Measurements from ENCODE around the gene RENBP. TPM values are rescaled to one million over a fixed set of nuclear protein-coding genes. Genes with fewer than 3 reads are reported as not detected.

Gene RENBP
- polyA plus RNA-seq, 1 of the 3 experiments (the other 2 are of a cell fraction): 0.90 TPM

DNA sequence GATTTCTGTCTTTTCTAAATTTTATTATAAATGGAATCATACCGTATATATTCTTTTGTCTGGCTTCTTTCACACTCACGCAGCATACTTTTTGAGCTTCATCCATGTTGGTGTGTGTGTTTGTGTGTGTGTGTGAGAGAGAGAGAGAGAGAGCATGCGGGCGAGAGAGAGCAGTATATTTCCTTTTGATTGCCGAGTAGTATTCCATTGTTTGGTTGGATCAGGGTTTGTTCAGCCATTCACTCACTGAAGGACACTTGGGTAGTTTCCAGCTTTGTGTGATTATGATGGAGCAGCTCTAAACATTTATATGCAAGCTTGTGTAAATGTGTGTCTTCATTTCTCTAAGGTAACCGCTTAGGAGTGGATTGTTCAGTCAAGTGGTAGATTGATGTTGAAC is 55.3 kb downstream of the RENBP start:
- no peak overlapping the region for H2AFZ ChIP-seq (ENCODE audit: low read depth)
- WGBS (ENCODE audit: low lambda C conversion rate): 76% methylated on average over 5 of the region's 6 CpGs
- H3K79me2 ChIP-seq (ENCODE audit: insufficient read depth): no peaks in the 10 kb centered on the region
- H3K9me2 ChIP-seq: no peaks in the 10 kb centered on the region
- no peak overlapping the region for H3K27ac ChIP-seq (ENCODE audit: low read depth in 2 of 2, low read length in 1 of 2)
- H3F3A ChIP-seq (replicated peaks; ENCODE audit: insufficient read depth): no peaks in the 10 kb centered on the region
- H3K9me3 ChIP-seq: no peaks in the 10 kb centered on the region
- peaks cover 44% of the 10 kb centered on the region for H3K27me3 ChIP-seq (ENCODE audit: insufficient read depth)
- DNase-seq: no peak
- TF ChIP-seq, protein P1, sequence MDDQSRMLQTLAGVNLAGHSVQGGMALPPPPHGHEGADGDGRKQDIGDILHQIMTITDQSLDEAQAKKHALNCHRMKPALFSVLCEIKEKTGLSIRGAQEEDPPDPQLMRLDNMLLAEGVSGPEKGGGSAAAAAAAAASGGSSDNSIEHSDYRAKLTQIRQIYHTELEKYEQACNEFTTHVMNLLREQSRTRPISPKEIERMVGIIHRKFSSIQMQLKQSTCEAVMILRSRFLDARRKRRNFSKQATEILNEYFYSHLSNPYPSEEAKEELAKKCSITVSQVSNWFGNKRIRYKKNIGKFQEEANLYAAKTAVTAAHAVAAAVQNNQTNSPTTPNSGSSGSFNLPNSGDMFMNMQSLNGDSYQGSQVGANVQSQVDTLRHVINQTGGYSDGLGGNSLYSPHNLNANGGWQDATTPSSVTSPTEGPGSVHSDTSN (IDR thresholded peaks at IDR 0.05): no peak
- TF ChIP-seq ELF1 (IDR thresholded peaks at IDR 0.05) (no peak), NFIC (IDR thresholded peaks at IDR 0.05; ENCODE audit: borderline replicate concordance) (no peak), NRF1 (IDR thresholded peaks at IDR 0.05; ENCODE audit: low read depth, low read length) (no peak)
- POLR2A ChIA-PET: no interaction called here
- CTCF ChIA-PET: interaction anchor here (1.2 kb wide), 1 partner anchor 58 kb away, joined by 3 read pairs; no protein-coding TSS in a partner anchor
- no peaks in the 10 kb centered on the region for H3K36me3 ChIP-seq (replicated peaks in 1 of 2; ENCODE audit: control insufficient read depth in 1 of 2, insufficient read depth in 2 of 2, low read length in 1 of 2)
- peaks cover 0 to 15% of the 10 kb centered on the region in 2 experiments; a peak in 1 of 4 replicates for H3K4me1 ChIP-seq (ENCODE audit: control insufficient read depth in 1 of 2, insufficient read depth in 2 of 2, low read depth in 1 of 2, low read length in 1 of 2)
- H3K4me3 ChIP-seq (ENCODE audit: low read depth in 2 of 2, low read length in 1 of 2): no peak overlapping the region
- no peak overlapping the region for H3K9ac ChIP-seq
- H4K20me1 ChIP-seq (ENCODE audit: insufficient read depth): no peaks in the 10 kb centered on the region
- H3K4me2 ChIP-seq: no peak overlapping the region

DNA sequence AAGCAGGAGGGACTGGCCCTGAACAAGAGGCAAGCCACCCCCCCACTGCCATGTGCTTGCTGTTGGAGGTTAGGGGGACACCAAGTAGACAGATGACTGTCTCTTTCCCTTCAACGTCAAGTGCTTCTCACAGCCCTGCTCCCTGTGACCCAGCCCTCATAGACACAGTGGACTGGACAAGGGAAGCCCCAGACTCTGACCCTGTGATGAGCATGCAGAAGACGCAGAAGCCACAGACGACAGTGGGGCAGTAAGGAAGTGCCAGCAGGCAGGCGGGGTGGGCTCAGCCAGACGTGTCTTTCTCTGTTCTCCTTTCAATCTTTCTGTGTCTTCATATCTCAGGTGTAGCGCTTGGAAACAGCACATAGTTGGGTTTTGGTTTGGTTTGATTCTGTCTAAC is 56.1 kb downstream of the RENBP start:
- H3K4me3 ChIP-seq (ENCODE audit: low read depth in 2 of 2, low read length in 1 of 2): no peak overlapping the region
- no peaks in the 10 kb centered on the region for H3K36me3 ChIP-seq (replicated peaks in 1 of 2; ENCODE audit: control insufficient read depth in 1 of 2, insufficient read depth in 2 of 2, low read length in 1 of 2)
- H3K27me3 ChIP-seq (ENCODE audit: insufficient read depth): peaks cover 43% of the 10 kb centered on the region
- H4K20me1 ChIP-seq (ENCODE audit: insufficient read depth): no peaks in the 10 kb centered on the region
- no peak overlapping the region for H2AFZ ChIP-seq (ENCODE audit: low read depth)
- no peak overlapping the region for H3K9ac ChIP-seq
- peaks cover 0 to 22% of the 10 kb centered on the region in 2 experiments; a peak in 1 of 4 replicates for H3K4me1 ChIP-seq (ENCODE audit: control insufficient read depth in 1 of 2, insufficient read depth in 2 of 2, low read depth in 1 of 2, low read length in 1 of 2)
- H3K4me2 ChIP-seq: no peak overlapping the region
- H3F3A ChIP-seq (replicated peaks; ENCODE audit: insufficient read depth): no peaks in the 10 kb centered on the region
- no peak for DNase-seq
- no peaks in the 10 kb centered on the region for H3K9me2 ChIP-seq
- no peak overlapping the region for H3K27ac ChIP-seq (ENCODE audit: low read depth in 2 of 2, low read length in 1 of 2)
- ChIA-PET CTCF (interaction anchor here (1.2 kb wide), 1 partner anchor 59 kb away, joined by 3 read pairs; no protein-coding TSS in a partner anchor), POLR2A (no interaction called here)
- TF ChIP-seq, protein P2, sequence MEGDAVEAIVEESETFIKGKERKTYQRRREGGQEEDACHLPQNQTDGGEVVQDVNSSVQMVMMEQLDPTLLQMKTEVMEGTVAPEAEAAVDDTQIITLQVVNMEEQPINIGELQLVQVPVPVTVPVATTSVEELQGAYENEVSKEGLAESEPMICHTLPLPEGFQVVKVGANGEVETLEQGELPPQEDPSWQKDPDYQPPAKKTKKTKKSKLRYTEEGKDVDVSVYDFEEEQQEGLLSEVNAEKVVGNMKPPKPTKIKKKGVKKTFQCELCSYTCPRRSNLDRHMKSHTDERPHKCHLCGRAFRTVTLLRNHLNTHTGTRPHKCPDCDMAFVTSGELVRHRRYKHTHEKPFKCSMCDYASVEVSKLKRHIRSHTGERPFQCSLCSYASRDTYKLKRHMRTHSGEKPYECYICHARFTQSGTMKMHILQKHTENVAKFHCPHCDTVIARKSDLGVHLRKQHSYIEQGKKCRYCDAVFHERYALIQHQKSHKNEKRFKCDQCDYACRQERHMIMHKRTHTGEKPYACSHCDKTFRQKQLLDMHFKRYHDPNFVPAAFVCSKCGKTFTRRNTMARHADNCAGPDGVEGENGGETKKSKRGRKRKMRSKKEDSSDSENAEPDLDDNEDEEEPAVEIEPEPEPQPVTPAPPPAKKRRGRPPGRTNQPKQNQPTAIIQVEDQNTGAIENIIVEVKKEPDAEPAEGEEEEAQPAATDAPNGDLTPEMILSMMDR (IDR thresholded peaks at IDR 0.05): no peak
- TF ChIP-seq POLR2AphosphoS5 (IDR thresholded peaks at IDR 0.05; ENCODE audit: low read depth, low read length) (no peak), RCOR1 (IDR thresholded peaks at IDR 0.05; ENCODE audit: low read length) (no peak), GATA2 (CRISPR knock-in tag; IDR thresholded peaks at IDR 0.05) (no peak), RXRA (IDR thresholded peaks at IDR 0.05; ENCODE audit: borderline replicate concordance, low read depth) (no peak), MEF2A (IDR thresholded peaks at IDR 0.05; ENCODE audit: borderline replicate concordance, low read depth) (no peak), RFX5 (IDR thresholded peaks at IDR 0.05; ENCODE audit: low read length) (no peak), NFIC (IDR thresholded peaks at IDR 0.05; ENCODE audit: borderline replicate concordance) (no peak), ELF1 (IDR thresholded peaks at IDR 0.05) (no peak), SIN3A (IDR thresholded peaks at IDR 0.05; ENCODE audit: borderline replicate concordance, low read depth, low read length) (no peak), NRF1 (IDR thresholded peaks at IDR 0.05; ENCODE audit: low read depth, low read length) (no peak), EZH2phosphoT487 (IDR thresholded peaks at IDR 0.05; ENCODE audit: borderline replicate concordance, low read depth) (no peak)
- TF ChIP-seq, protein P3, sequence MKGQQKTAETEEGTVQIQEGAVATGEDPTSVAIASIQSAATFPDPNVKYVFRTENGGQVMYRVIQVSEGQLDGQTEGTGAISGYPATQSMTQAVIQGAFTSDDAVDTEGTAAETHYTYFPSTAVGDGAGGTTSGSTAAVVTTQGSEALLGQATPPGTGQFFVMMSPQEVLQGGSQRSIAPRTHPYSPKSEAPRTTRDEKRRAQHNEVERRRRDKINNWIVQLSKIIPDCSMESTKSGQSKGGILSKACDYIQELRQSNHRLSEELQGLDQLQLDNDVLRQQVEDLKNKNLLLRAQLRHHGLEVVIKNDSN (IDR thresholded peaks at IDR 0.05; ENCODE audit: borderline replicate concordance, low read depth): no peak
- H3K9me3 ChIP-seq: no peaks in the 10 kb centered on the region
- no peaks in the 10 kb centered on the region for H3K79me2 ChIP-seq (ENCODE audit: insufficient read depth)
- WGBS (ENCODE audit: low lambda C conversion rate): 38% methylated on average over 4 of the region's 6 CpGs

Data from SK-N-SH (cell line).